T-helper 2 cell (primary cell): ENCODE measurements around the gene PEX1.
"Not testable (repeated sequence)": the region's sequence is repeated elsewhere in the genome, so short reads cannot be mapped to it uniquely, and the experiment has no call there.

Experiments
- DNase-seq, 5 experiments: peaks; one replicate each; pipeline versions ENCODE4 v3.0.0 to v3.0.0-alpha.2; 2012 to 2022
- total RNA-seq, 2 donors: gene quantifications; one replicate each; lab custom pipeline; 2026; lab: John Stamatoyannopoulos, UW

Gene PEX1
- total RNA-seq: 48.3 to 106 reads per million in 2 donors

GRCh38 chr7:92528188-92528957, at the start of gene PEX1, which contains the start of gene RBM48:
Gene PEX1 (minus strand): TSS chr7:92528520. CDS start chr7:92528435, 85 bp downstream.
Gene RBM48 (plus strand): TSS chr7:92528795. CDS start chr7:92528814, 19 bp downstream.
- peak; percentile 90 to 100 (median 94) for DNase-seq

DNA sequence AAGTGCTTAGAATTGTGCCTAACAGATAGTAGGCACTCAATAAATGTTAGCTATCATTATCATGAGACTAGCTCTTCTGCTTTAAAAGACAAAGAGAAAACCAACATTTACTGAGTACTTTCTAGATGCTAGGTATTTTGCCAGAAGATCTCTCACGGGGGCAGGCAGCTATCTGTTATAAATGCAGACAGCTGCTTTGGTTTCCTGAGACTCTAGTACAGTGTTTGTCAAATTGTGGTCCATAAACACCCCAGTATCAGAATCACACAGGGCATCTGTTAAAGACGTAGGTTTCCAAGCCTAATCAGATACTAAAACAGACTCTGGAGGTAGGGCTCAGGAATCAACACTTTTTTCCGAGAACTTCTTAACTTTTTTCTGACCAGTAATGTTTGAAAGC, 48.0 kb upstream of the PEX1 start:
- no peak for DNase-seq

DNA sequence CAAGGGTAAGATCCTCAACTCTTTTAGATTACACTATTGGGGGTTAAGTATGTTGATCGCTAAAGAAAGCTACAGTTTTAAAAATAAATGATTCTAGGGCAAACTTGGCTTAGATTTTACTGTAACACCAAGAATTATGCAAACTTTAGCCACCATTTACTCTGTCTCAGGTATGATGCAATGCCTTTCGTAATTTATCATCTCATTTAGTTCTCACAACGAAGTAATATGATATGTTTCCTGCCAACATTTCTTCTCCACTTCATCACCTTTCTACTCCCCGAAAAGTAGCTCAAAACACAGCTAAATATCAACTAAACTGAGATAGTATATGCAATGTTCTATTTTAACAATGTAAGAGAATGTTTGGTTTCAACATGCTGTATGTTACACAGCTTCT, 40.8 kb upstream of the PEX1 start:
- no peak for DNase-seq

DNA sequence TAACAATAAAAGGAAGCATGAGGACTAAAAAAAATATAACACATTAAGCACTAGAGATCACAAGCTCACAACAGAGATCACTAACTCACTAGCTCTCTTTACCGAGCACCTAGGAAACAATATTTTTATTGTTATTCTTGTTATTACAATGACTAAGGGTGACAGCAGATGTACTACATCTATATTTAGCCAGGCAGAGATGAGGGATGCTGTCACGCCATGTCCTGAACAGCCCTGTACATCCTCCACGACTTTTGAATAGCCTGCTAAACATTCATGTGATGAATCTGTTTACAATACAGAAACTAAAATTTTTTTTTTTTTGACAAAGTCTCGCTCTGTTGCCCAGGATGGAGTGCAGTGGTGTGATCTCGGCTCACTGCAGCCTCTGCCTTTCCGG, 39.1 kb upstream of the PEX1 start:
- DNase-seq: no peak

GRCh38 chr7:92563345-92563744, 35.0 kb upstream of the PEX1 start:
- DNase-seq: no peak

GRCh38 chr7:92560602-92561001, 32.3 kb upstream of the PEX1 start:
- DNase-seq: no peak

GRCh38 chr7:92557808-92558362, 29.6 kb upstream of the PEX1 start:
- no peak for DNase-seq

- DNase-seq: no peak
Observed at GRCh38 chr7:92557249-92557648, 28.9 kb upstream of the PEX1 start.

DNA sequence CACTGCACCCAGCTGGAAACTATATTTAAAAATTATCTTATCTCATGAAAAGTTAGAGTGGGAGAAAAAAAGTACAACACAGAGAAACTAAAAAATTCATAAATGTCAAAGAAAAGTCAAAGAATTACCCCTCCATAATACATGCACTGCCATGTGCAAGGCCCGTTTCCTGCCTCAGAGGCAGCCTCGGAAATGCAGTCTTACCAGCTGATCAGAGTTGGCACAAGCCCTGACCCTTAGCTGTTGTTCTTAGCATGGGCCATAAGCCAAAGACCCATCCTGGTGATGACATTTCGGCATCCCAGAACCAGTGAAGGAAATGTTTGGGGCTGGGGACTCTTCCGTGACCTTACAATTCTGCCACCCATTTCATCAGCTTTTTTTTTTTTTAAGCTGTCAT, 21.9 kb upstream of the PEX1 start:
- DNase-seq: no peak

- DNase-seq: no peak
Observed at GRCh38 chr7:92547579-92547978, 19.3 kb upstream of the PEX1 start.

DNA sequence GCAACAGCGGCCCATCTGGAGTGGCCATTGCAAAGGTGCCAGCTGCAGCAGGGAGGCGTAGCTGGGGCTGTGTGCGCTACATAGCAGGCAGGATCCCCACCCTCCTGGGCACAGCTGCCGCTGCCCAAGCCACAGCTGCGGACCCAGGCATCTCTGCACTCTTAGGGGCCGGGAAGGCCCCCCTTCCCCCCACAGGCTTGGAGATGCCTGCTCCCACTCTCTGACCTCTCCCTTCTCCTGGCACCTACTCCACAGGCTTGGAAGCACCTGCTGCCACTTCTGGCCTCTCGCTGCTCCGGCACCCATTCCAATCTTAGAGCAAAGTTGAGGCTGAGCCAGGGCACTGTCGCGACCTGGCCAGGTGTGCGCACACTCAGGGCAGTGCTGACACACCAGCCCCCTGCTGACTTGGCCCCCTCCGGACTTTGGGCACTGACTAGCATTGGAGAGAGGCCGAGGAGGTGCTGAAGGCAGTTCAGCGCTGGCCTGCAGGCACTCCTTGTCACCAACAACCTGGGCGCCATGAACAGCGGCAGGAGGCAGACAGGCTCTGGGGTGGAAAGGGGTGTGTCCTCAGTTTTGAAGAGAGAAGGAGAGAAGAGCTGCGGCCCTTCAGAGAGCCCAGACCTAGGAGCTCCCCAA, 18.7 kb upstream of the PEX1 start:
- no peak for DNase-seq

DNA sequence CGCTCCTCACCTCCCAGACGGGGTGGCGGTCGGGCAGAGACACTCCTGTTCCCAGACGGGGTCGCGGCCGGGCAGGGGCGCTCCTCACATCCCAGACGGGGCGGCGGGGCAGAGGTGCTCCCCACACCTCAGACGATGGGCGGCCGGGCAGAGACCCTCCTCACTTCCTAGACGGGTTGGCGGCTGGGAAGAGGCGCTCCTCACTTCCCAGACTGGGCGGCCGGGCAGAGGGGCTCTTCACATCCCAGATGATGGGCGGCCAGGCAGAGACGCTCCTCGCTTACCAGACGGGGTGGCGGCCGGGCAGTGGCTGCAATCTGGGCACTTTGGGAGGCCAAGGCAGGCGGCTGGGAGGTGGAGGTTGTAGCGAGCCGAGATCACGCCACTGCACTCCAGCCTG, 16.8 kb upstream of the PEX1 start:
- not testable (repeated sequence) for DNase-seq

DNA sequence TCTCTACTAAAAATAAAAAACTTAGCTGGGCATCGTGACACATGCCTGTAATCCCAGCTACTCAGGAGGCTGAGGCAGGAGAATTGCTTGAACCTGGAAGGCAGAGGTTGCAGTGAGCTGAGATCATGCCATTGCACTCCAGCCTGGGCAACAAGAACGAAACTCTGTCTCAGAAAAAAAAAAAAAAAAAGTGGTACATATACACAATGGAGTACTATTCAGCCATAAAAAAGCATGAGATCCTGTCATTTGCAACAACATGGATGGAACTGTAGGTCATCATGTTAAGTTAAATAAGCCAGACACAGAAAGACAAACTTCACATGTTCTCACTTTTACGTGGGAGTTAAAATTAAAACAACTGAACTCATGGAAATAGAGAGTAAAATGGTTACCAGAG, 15.2 kb upstream of the PEX1 start:
- DNase-seq: not testable (repeated sequence)

DNA sequence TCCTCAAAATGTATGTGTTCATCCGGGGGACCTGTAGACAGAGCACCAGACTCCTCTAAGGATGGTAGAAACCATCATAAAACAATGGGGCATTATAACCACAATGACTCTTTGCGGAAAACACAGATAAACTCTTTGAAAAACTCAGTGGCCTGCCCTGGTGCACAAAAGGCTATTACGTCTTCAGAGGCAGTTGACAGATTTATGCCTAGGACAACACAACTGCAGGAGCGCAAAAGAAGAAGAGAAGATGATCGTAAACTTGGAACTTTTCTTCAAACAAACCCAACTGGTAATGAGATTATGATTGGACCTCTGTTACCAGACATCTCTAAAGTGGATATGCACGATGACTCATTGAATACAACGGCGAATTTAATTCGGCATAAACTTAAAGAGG, 6.3 kb upstream of the PEX1 start:
- DNase-seq: no peak

GRCh38 chr7:92528958-92529264, 591 bp upstream of the PEX1 start:
- DNase-seq: no peak

DNA sequence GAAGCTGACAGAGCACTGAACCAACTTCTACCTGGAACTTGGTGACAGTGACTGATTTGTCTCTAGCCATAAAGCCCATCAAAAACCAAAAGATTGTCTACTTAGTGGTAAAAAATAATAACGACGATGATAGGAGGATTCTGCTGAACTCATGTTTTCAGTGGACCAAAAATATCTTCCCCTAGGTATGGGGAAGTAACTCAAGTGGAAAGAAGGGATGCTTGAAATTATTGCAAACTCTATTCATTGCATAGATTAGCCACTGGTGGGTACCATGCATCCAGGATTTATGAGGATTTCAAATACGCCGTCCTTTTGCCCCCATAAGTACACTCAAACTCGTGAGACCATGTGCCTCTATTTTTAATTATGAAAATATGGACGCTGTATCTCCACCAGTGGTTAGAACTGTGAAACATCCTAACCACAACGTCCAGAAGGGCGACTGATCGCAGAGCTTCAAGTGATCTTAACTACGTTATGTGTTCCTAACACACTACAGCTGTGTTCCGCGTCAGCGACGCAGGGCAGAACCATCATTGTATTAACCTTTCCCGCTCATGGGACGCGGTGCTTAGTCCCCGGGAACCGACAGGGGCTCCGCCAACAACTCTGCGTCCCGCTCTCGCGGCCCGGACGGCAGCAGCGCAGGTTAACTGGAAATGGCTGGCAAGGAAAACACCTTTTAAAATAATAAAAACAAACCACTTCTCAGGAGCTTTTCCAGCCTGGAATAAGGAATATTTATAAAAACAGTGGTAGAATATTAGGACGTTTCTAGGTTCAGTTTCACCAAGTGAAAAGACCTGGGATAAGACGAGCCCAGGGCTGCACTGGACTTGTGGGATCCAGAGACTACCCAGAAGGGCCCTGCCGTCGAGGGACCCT, 776 bp downstream of the PEX1 start:
- peak; percentile 19 to 72 (median 40) for DNase-seq

GRCh38 chr7:92523110-92523509, 5.2 kb downstream of the PEX1 start:
- no peak for DNase-seq

- DNase-seq: no peak
Observed at GRCh38 chr7:92520024-92520423, 8.3 kb downstream of the PEX1 start.

DNA sequence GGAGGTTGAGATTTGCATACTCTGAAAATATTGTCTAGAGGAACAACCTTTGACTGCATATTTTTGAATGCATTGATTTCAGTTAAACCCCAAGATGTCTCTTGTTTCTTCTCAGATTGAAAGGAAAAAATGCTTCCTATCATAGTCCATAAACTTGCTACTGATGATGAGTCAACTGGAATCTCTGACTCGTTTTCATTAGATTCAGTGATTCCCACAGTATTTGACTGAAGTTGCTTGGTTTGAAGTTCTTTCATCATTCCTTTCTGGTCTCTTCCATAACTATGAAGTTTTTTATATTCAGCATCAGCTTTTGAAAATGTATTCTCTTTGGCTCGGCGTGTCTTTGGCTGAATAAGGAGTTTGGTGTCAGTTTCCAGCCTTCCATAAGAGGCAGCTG, 10.7 kb downstream of the PEX1 start:
- no peak for DNase-seq

GRCh38 chr7:92513167-92513902, 15.0 kb downstream of the PEX1 start:
- DNase-seq: no peak

- DNase-seq: no peak
Observed at GRCh38 chr7:92508946-92509345, 19.4 kb downstream of the PEX1 start.

- no peak for DNase-seq
Observed at GRCh38 chr7:92506363-92506762, 22.0 kb downstream of the PEX1 start.
